Naive thymus-derived CD8-positive, alpha-beta T cell (primary cell): Measurements from ENCODE around the gene OR6F1. TPM values are rescaled to one million over a fixed set of nuclear protein-coding genes. Genes with fewer than 3 reads are reported as not detected.
"Not testable (repeated sequence)": the region's sequence is repeated elsewhere in the genome, so short reads cannot be mapped to it uniquely, and the experiment has no call there.

Experiments used
- ATAC-seq, 2 donors: fragments of 150-1000 bp; cut with Tn5 transposase in 1 of 2; sonication (Bioruptor Pico), chemical (Tn5 transposase) in 1 of 2; 1 replicate in 1 of 2; 2 replicates in 1 of 2; pipeline ENCODE4 v1.10.0; 2021; ENCODE audit warnings: mild to moderate bottlenecking in 2 of 2, moderate library complexity in 2 of 2
- POLR2A ChIA-PET: fragments of 350-600 bp; sonication (Branson Sonifier 250); formaldehyde crosslinking; loops from one replicate; lab custom pipeline; 2021; ENCODE audit warnings: antibody characterized with exemption; lab: Charles Lee
- DNase-seq, 10 donors: peaks; one replicate each; pipeline versions ENCODE4 v3.0.0 to v3.0.0-alpha.2; 2020 to 2022
- H3K27ac Mint-ChIP-seq, 10 donors: one replicate each; pipeline ENCODE4 v1.8.0; 2020 to 2022; ENCODE audit warnings: mild to moderate bottlenecking in 10 of 10, mixed read lengths in 10 of 10, moderate library complexity in 4 of 10, inconsistent platforms in 1 of 10
- H3K27me3 Mint-ChIP-seq, 5 donors: one replicate each; pipeline ENCODE4 v1.8.0; 2021 to 2022; ENCODE audit warnings: mixed read lengths in 5 of 5
- H3K36me3 Mint-ChIP-seq, 3 donors: one replicate each; pipeline ENCODE4 v1.8.0; 2020 to 2022; ENCODE audit warnings: mixed read lengths in 3 of 3, mild to moderate bottlenecking in 2 of 3, inconsistent platforms in 1 of 3
- H3K4me1 Mint-ChIP-seq, 4 donors: one replicate each; pipeline ENCODE4 v1.8.0; 2021 to 2022; ENCODE audit warnings: mixed read lengths in 4 of 4
- H3K4me3 Mint-ChIP-seq, 10 donors: one replicate each; pipeline ENCODE4 v1.8.0; 2020 to 2022; ENCODE audit warnings: mild to moderate bottlenecking in 10 of 10, mixed read lengths in 10 of 10, moderate library complexity in 6 of 10, inconsistent platforms in 1 of 10
- H3K9me3 Mint-ChIP-seq, 9 donors: one replicate each; pipeline ENCODE4 v1.8.0; 2020 to 2022; ENCODE audit warnings: mixed read lengths in 9 of 9, mild to moderate bottlenecking in 3 of 9, inconsistent platforms in 1 of 9, moderate library complexity in 1 of 9
- polyA plus RNA-seq, 3 donors: library from polyadenylated mRNA; unstranded; fragments of 300-500 nt; fragmentation: Illumina TruSeq; gene quantifications; one replicate each; pipeline ENCODE4 v1.2.3, GENCODE V29; 2021
- total RNA-seq, 8 experiments: library from RNA in 2 of 8; stranded (reverse) in 2 of 8; gene quantifications; one replicate each; pipeline ENCODE4 v1.2.3 and lab custom pipeline; 2021 to 2026

The OR6F1 gene
- total and polyA plus RNA-seq, 5 experiments from 2014 or later, result not detected

DNA sequence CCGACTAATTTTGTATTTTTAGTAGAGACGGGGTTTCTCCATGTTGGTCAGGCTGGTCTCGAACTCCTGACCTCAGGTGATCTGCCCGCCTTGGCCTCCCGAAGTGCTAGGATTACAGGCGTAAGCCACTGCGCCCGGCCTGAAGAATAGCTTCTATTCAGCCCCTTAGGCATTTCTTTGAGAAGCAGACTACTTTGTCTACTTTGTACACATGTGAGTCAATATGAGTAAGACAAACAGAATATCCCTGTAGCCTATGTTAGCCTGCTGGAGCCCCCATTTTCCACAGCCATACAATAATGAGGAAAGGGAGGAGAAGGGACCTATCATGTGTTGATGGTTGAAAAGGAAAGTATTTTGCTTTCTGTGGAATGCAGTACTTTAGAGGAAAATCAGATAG, 5.8 kb downstream of the OR6F1 start:
- H3K36me3 Mint-ChIP-seq, POLR2A ChIA-PET, H3K4me1 Mint-ChIP-seq, H3K27me3 Mint-ChIP-seq, H3K4me3 Mint-ChIP-seq, DNase-seq, H3K27ac Mint-ChIP-seq, ATAC-seq, H3K9me3 Mint-ChIP-seq: not testable (repeated sequence)

DNA sequence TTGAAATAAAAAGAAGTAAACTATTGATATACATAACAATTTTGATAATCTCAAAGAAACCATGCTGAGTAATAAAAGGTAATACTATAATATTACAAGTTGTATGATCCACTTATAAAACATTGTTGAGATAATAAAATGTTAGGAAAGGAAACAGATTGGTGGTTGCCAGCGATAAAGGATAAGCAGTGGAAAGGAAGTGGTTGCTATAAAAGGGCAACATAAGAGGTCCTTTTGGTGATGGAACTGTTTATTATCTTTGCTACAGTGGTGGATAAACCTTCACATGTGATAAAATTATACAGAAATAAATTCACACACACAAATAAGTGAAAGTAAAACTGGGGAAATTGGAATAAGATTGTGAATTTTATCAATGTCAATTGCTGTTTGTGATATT, 15.1 kb downstream of the OR6F1 start:
- DNase-seq (no peak), ATAC-seq (no peak)
- peaks cover 2 to 13% (median 11%) of the 10 kb centered on the region in 5 donors for H3K27me3 Mint-ChIP-seq
- H3K36me3 Mint-ChIP-seq, result no peaks in the 10 kb centered on the region
- H3K9me3 Mint-ChIP-seq, result peaks cover 0 to 6% (median 0%) of the 10 kb centered on the region in 9 donors
- no peak overlapping the region for H3K27ac Mint-ChIP-seq
- POLR2A ChIA-PET, result no interaction called here
- H3K4me3 Mint-ChIP-seq, result no peak overlapping the region
- no peaks in the 10 kb centered on the region for H3K4me1 Mint-ChIP-seq

- Mint-ChIP-seq H3K27ac (no peak overlapping the region), H3K9me3 (no peaks in the 10 kb centered on the region), H3K36me3 (no peaks in the 10 kb centered on the region), H3K4me3 (no peak overlapping the region), H3K27me3 (peaks cover 0 to 13% (median 4%) of the 10 kb centered on the region in 5 donors), H3K4me1 (no peaks in the 10 kb centered on the region)
- ATAC-seq, result no peak
- POLR2A ChIA-PET, result no interaction called here
- DNase-seq, result peak in 6 of 10 donors; percentile 5 to 59 (median 16)
These were observed 35.1 kb downstream of the OR6F1 start for GRCh38 chr1:247681288-247681897.

DNA sequence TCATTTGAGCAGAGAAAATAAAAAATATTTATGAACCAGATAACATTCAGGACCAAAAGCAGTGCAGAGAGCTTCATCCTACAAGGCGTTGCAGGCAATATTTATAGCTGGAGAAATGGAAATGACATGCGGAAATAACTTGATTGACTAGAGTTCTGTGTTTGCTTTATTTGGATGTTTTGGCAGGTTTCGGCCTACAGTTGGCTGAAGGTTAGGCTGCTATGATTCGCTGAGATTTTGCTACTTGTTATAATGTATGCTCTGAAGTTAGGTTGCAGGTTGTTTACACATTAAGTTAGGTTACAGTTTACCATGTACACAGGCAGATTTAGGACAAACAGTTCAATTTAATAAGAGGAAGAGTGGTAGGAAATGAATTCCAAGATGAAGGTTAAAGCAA, 36.3 kb downstream of the OR6F1 start:
- Mint-ChIP-seq H3K4me1 (no peaks in the 10 kb centered on the region), H3K4me3 (no peak overlapping the region), H3K27ac (no peak overlapping the region), H3K27me3 (peaks cover 0 to 10% (median 0%) of the 10 kb centered on the region in 5 donors), H3K9me3 (no peaks in the 10 kb centered on the region), H3K36me3 (no peaks in the 10 kb centered on the region)
- ATAC-seq (no peak), DNase-seq (no peak)
- POLR2A ChIA-PET, result no interaction called here

- POLR2A ChIA-PET, result no interaction called here
These were observed 36.8 kb downstream of the OR6F1 start, which contains the start of gene OR13G1 for GRCh38 chr1:247679639-247680038. Gene OR13G1, minus strand, starts transcription at chr1:247679739. Its CDS starts 6,698 bp downstream, at chr1:247673041.

GRCh38 chr1:247669225-247669624, 47.2 kb downstream of the OR6F1 start:
- Mint-ChIP-seq H3K27ac (no peak overlapping the region), H3K9me3 (peaks cover 0 to 17% (median 6%) of the 10 kb centered on the region in 9 donors), H3K27me3 (peaks cover 0 to 16% (median 4%) of the 10 kb centered on the region in 5 donors), H3K4me3 (no peak overlapping the region), H3K4me1 (no peaks in the 10 kb centered on the region), H3K36me3 (peaks cover 0 to 6% (median 3%) of the 10 kb centered on the region in 3 donors)
- DNase-seq, result no peak
- no peak for ATAC-seq
- POLR2A ChIA-PET, result no interaction called here

More at GRCh38 chr1:247679639-247680038, 36.8 kb downstream of the OR6F1 start, which contains the start of gene OR13G1:
- H3K9me3 Mint-ChIP-seq, result no peaks in the 10 kb centered on the region
- ATAC-seq, result no peak
- H3K27ac Mint-ChIP-seq, result no peak within 1 kb of the TSS
- H3K4me3 Mint-ChIP-seq, result no peak within 1 kb of the TSS
- H3K4me1 Mint-ChIP-seq, result no peaks in the 10 kb centered on the region
- peaks cover 0 to 10% (median 0%) of the 10 kb centered on the region in 5 donors for H3K27me3 Mint-ChIP-seq
- DNase-seq, result no peak
- H3K36me3 Mint-ChIP-seq, result no peaks in the 10 kb centered on the region

Other genes starting within 250 kb of the OR6F1 start
- not detected for gene OR2C3, start 180.2 kb downstream of the OR6F1 start, total RNA-seq
- gene OR2C3, start 180.2 kb downstream of the OR6F1 start, polyA plus RNA-seq, result not detected
- under 1 TPM in 1 of 2 experiments, not detected in 1; 0.75 TPM for gene GCSAML, start 167.5 kb downstream of the OR6F1 start, total RNA-seq
- not detected for gene GCSAML, start 167.5 kb downstream of the OR6F1 start, polyA plus RNA-seq
- not detected for gene OR2G2, start 128.3 kb downstream of the OR6F1 start, total RNA-seq
- not detected for gene OR2G2, start 128.3 kb downstream of the OR6F1 start, polyA plus RNA-seq
- not detected for gene OR2G3, start 111.1 kb downstream of the OR6F1 start, total RNA-seq
- not detected for gene OR2G3, start 111.1 kb downstream of the OR6F1 start, polyA plus RNA-seq
- gene OR13G1, start 36.9 kb downstream of the OR6F1 start, total RNA-seq, result not detected
- gene OR13G1, start 36.9 kb downstream of the OR6F1 start, polyA plus RNA-seq, result not detected
- gene OR14K1, start 22.0 kb upstream of the OR6F1 start, total RNA-seq, result not detected
- gene OR14K1, start 22.0 kb upstream of the OR6F1 start, polyA plus RNA-seq, result not detected
- not detected for gene OR14A2, start 31.5 kb upstream of the OR6F1 start, total RNA-seq
- gene OR14A2, start 31.5 kb upstream of the OR6F1 start, polyA plus RNA-seq, result not detected
- not detected for gene OR1C1, start 43.9 kb upstream of the OR6F1 start, total RNA-seq
- not detected for gene OR1C1, start 43.9 kb upstream of the OR6F1 start, polyA plus RNA-seq
- not detected for gene OR14A16, start 107.5 kb upstream of the OR6F1 start, total RNA-seq
- not detected for gene OR14A16, start 107.5 kb upstream of the OR6F1 start, polyA plus RNA-seq
- gene OR11L1, start 125.2 kb upstream of the OR6F1 start, total RNA-seq, result not detected
- not detected for gene OR11L1, start 125.2 kb upstream of the OR6F1 start, polyA plus RNA-seq
- under 1 TPM; 0.14 to 0.36 TPM for gene TRIM58, start 140.5 kb upstream of the OR6F1 start, total RNA-seq
- gene TRIM58, start 140.5 kb upstream of the OR6F1 start, polyA plus RNA-seq, result under 1 TPM in 2 of 3 donors, not detected in 1; 0.12 to 0.16 TPM
- gene OR2W3, start 178.9 kb upstream of the OR6F1 start, total RNA-seq, result not detected
- gene OR2W3, start 178.9 kb upstream of the OR6F1 start, polyA plus RNA-seq, result not detected
- not detected for gene OR2T8, start 203.6 kb upstream of the OR6F1 start, total RNA-seq
- gene OR2T8, start 203.6 kb upstream of the OR6F1 start, polyA plus RNA-seq, result not detected
- gene OR2AJ1, start 208.2 kb upstream of the OR6F1 start, total RNA-seq, result not detected
- not detected for gene OR2AJ1, start 208.2 kb upstream of the OR6F1 start, polyA plus RNA-seq
- under 1 TPM in 1 of 2 experiments, not detected in 1; 0.49 TPM for gene OR2L8, start 232.2 kb upstream of the OR6F1 start, total RNA-seq
- gene OR2L8, start 232.2 kb upstream of the OR6F1 start, polyA plus RNA-seq, result under 1 TPM in 1 of 3 donors, not detected in 2; 0.43 TPM
- gene OR2AK2, start 248.6 kb upstream of the OR6F1 start, total RNA-seq, result not detected
- not detected for gene OR2AK2, start 248.6 kb upstream of the OR6F1 start, polyA plus RNA-seq